ENCODE results near the gene RIN3.

GRCh38 chr14:92726135-92726932, 212.8 kb downstream of the RIN3 start:
- no peak for TF ChIP-seq CTCF (IDR thresholded peaks at IDR 0.05)
- no peak for TF ChIP-seq POLR2A (IDR thresholded peaks at IDR 0.05)

Measured in Peyer's patch (tissue), 4 donors.